ENCODE measurements around the gene SERPINI1. TPM values are rescaled to one million over a fixed set of nuclear protein-coding genes. Genes with fewer than 3 reads are reported as not detected.

Gene SERPINI1
- total and polyA plus RNA-seq, 12 donors, result 3.2 to 20.7 (median 9.9) TPM

GRCh38 chr3:167863811-167864551 is 128.5 kb downstream of the SERPINI1 start:
- no peak for TF ChIP-seq POLR2A (IDR thresholded peaks at IDR 0.05)
- no peak for TF ChIP-seq CTCF (IDR thresholded peaks at IDR 0.05)
- H3K4me1 ChIP-seq (replicated peaks in 1 of 2), result peaks cover 0 to 15% of the 10 kb centered on the region in 2 donors
- no peaks in the 10 kb centered on the region for H3K27me3 ChIP-seq
- H3K9me3 ChIP-seq (replicated peaks in 1 of 3), result no peaks in the 10 kb centered on the region
- no peak overlapping the region for H3K27ac ChIP-seq
- WGBS, 4 donors, result 89 to 91% (median 90%) methylated on average over 5 to 9 of the region's 9 CpGs
- H3K4me3 ChIP-seq, result no peak overlapping the region
- intact Hi-C loops (cut with DNase I), result no loop called here
- H3K36me3 ChIP-seq (replicated peaks in 1 of 2), result no peaks in the 10 kb centered on the region
- DNase-seq, result no peak

- Histone ChIP-seq H3K27ac (no peak overlapping the region), H3K4me1 (replicated peaks in 1 of 2) (peaks cover 0 to 15% of the 10 kb centered on the region in 2 donors), H3K27me3 (no peaks in the 10 kb centered on the region), H3K9me3 (replicated peaks in 1 of 3) (no peaks in the 10 kb centered on the region), H3K36me3 (replicated peaks in 1 of 2) (no peaks in the 10 kb centered on the region), H3K4me3 (no peak overlapping the region)
- 48 to 69% (median 59%) methylated on average over 1 of the region's 1 CpG for WGBS, 4 donors
- TF ChIP-seq POLR2A (IDR thresholded peaks at IDR 0.05) (no peak), CTCF (IDR thresholded peaks at IDR 0.05) (no peak)
- intact Hi-C loops (cut with DNase I), result no loop called here
- DNase-seq, result peak in 2 of 7 donors; percentile 4 to 8
These were observed 129.0 kb downstream of the SERPINI1 start for GRCh38 chr3:167864552-167864874.

- DNase-seq, result no peak
- no peak overlapping the region for H3K4me3 ChIP-seq
- intact Hi-C loops (cut with DNase I), result no loop called here
- no peaks in the 10 kb centered on the region for H3K36me3 ChIP-seq (replicated peaks in 1 of 2)
- H3K27ac ChIP-seq, result no peak overlapping the region
- no peaks in the 10 kb centered on the region for H3K27me3 ChIP-seq
- H3K4me1 ChIP-seq (replicated peaks in 1 of 2), result peaks cover 0 to 10% of the 10 kb centered on the region in 2 donors
- TF ChIP-seq POLR2A (IDR thresholded peaks at IDR 0.05) (no peak), CTCF (IDR thresholded peaks at IDR 0.05) (no peak)
- H3K9me3 ChIP-seq (replicated peaks in 1 of 3), result no peaks in the 10 kb centered on the region
- 64 to 88% (median 82%) methylated on average over 1 of the region's 1 CpG for WGBS, 4 donors
These were observed 130.8 kb downstream of the SERPINI1 start for GRCh38 chr3:167866331-167866730.

GRCh38 chr3:167867981-167868380 is 132.5 kb downstream of the SERPINI1 start:
- no peak for DNase-seq
- WGBS, 4 donors, result 61 to 72% (median 65%) methylated on average over 1 of the region's 1 CpG
- Histone ChIP-seq H3K27ac (no peak overlapping the region), H3K4me1 (replicated peaks in 1 of 2) (no peaks in the 10 kb centered on the region), H3K9me3 (replicated peaks in 1 of 3) (no peaks in the 10 kb centered on the region), H3K36me3 (replicated peaks in 1 of 2) (no peaks in the 10 kb centered on the region), H3K27me3 (no peaks in the 10 kb centered on the region), H3K4me3 (no peak overlapping the region)
- intact Hi-C loops (cut with DNase I), result no loop called here
- TF ChIP-seq POLR2A (IDR thresholded peaks at IDR 0.05), result no peak
- TF ChIP-seq CTCF (IDR thresholded peaks at IDR 0.05), result no peak
